Peyer's patch (tissue), 4 donors: Measurements from ENCODE around the gene ETFA. TPM values are rescaled to one million over a fixed set of nuclear protein-coding genes. Genes with fewer than 3 reads are reported as not detected.

Experiments
- DNase-seq, 3 donors: peaks; one replicate each; pipeline ENCODE4 v3.0.0-alpha.2; 2017 to 2019
- H3K27ac ChIP-seq, 4 donors: fragments of 200-600 bp; sonication (generic); one replicate each; pipeline ENCODE4 v1.5.1; 2016 to 2019
- H3K27me3 ChIP-seq, 2 donors: fragments of 200-600 bp; sonication (generic); one replicate each; pipeline ENCODE4 v1.5.1; 2019
- H3K36me3 ChIP-seq, 3 donors: fragments of 200-600 bp; sonication (generic); one replicate each; pipeline ENCODE4 v1.5.1; 2016 to 2019
- H3K4me1 ChIP-seq, 4 donors: fragments of 200-600 bp; sonication (generic); one replicate each; pipeline ENCODE4 v1.5.1; 2016 to 2019
- H3K4me3 ChIP-seq, 4 donors: fragments of 200-600 bp; sonication (generic); 1 replicate in 3 of 4; 2 replicates in 1 of 4; pipeline ENCODE4 v1.5.1; 2016 to 2019; ENCODE audit warnings: mild to moderate bottlenecking in 1 of 4
- H3K9me3 ChIP-seq, 4 donors: fragments of 200-600 bp; sonication (generic); one replicate each; pipeline ENCODE4 v1.5.1; 2016 to 2019; ENCODE audit warnings: mild to moderate bottlenecking in 1 of 4
- CTCF ChIP-seq, 6 experiments: fragments of 450-650 bp in 4 of 6; fragments of 200-600 bp in 2 of 6; sonication (generic) in 1 of 6; IDR thresholded peaks; one replicate each; pipeline ENCODE4 v1.5.1; 2017 to 2019; ENCODE audit warnings: antibody characterized with exemption in 6 of 6, mild to moderate bottlenecking in 3 of 6, moderate library complexity in 1 of 6
- POLR2A ChIP-seq, 2 donors: fragments of 450-650 bp; IDR thresholded peaks; one replicate each; pipeline ENCODE4 v1.5.1; 2017; ENCODE audit warnings: antibody characterized with exemption in 2 of 2, mild to moderate bottlenecking in 2 of 2, moderate library complexity in 2 of 2
- total RNA-seq, 4 donors: library from RNA; depleted of rRNA; stranded (reverse); fragments of >200 nt; gene quantifications; one replicate each; pipeline ENCODE4 v1.1.0, GENCODE V29; 2016

Gene ETFA
- total RNA-seq, 4 donors from 2014 or later: 110 to 175 (median 163) TPM

- Histone ChIP-seq H3K4me1 (no peaks in the 10 kb centered on the region), H3K27me3 (no peaks in the 10 kb centered on the region), H3K9me3 (peaks cover 0 to 22% (median 0%) of the 10 kb centered on the region in 4 donors), H3K4me3 (no peak overlapping the region), H3K27ac (no peak overlapping the region), H3K36me3 (peaks cover 0 to 67% (median 0%) of the 10 kb centered on the region in 3 donors)
- no peak for DNase-seq
- TF ChIP-seq POLR2A (IDR thresholded peaks at IDR 0.05) (no peak), CTCF (IDR thresholded peaks at IDR 0.05) (no peak)
Measured at GRCh38 chr15:76260246-76260938, 50.9 kb downstream of the ETFA start.

GRCh38 chr15:76259392-76259791, 51.9 kb downstream of the ETFA start:
- H3K36me3 ChIP-seq: peaks cover 0 to 57% (median 0%) of the 10 kb centered on the region in 3 donors
- H3K27ac ChIP-seq: no peak overlapping the region
- no peak overlapping the region for H3K4me3 ChIP-seq

GRCh38 chr15:76258460-76258859, 52.8 kb downstream of the ETFA start:
- Histone ChIP-seq H3K4me1 (no peaks in the 10 kb centered on the region), H3K36me3 (peaks cover 0 to 51% (median 0%) of the 10 kb centered on the region in 3 donors), H3K9me3 (peaks cover 0 to 8% (median 0%) of the 10 kb centered on the region in 4 donors), H3K4me3 (no peak overlapping the region), H3K27me3 (no peaks in the 10 kb centered on the region), H3K27ac (no peak overlapping the region)
- TF ChIP-seq POLR2A (IDR thresholded peaks at IDR 0.05): no peak
- TF ChIP-seq CTCF (IDR thresholded peaks at IDR 0.05): no peak
- no peak for DNase-seq

More at GRCh38 chr15:76259392-76259791, 51.9 kb downstream of the ETFA start:
- H3K4me1 ChIP-seq: no peaks in the 10 kb centered on the region
- no peak for TF ChIP-seq CTCF (IDR thresholded peaks at IDR 0.05)
- no peak for TF ChIP-seq POLR2A (IDR thresholded peaks at IDR 0.05)
- H3K9me3 ChIP-seq: peaks cover 0 to 17% (median 0%) of the 10 kb centered on the region in 4 donors
- no peak for DNase-seq
- H3K27me3 ChIP-seq: no peaks in the 10 kb centered on the region

GRCh38 chr15:76253691-76254473, 57.4 kb downstream of the ETFA start:
- TF ChIP-seq CTCF (IDR thresholded peaks at IDR 0.05) (no peak), POLR2A (IDR thresholded peaks at IDR 0.05) (no peak)
- Histone ChIP-seq H3K9me3 (no peaks in the 10 kb centered on the region), H3K27ac (no peak overlapping the region), H3K4me3 (no peak overlapping the region), H3K27me3 (no peaks in the 10 kb centered on the region), H3K36me3 (peaks cover 0 to 13% (median 0%) of the 10 kb centered on the region in 3 donors), H3K4me1 (no peaks in the 10 kb centered on the region)
- DNase-seq: no peak

- Histone ChIP-seq H3K9me3 (no peaks in the 10 kb centered on the region), H3K27me3 (no peaks in the 10 kb centered on the region), H3K36me3 (peaks cover 0 to 3% (median 0%) of the 10 kb centered on the region in 3 donors), H3K4me1 (no peaks in the 10 kb centered on the region), H3K4me3 (no peak overlapping the region), H3K27ac (no peak overlapping the region)
- DNase-seq: no peak
- TF ChIP-seq POLR2A (IDR thresholded peaks at IDR 0.05): no peak
- TF ChIP-seq CTCF (IDR thresholded peaks at IDR 0.05): no peak
Measured at GRCh38 chr15:76252249-76252648, 59.0 kb downstream of the ETFA start.
